Activated CD4-positive, alpha-beta T cell treated with anti-CD3 and anti-CD28 coated beads, Interleukin-2, Interleukin-6, amounts not matched to agents 100 ng/mL and 50 ng/mL, durations not matched to agents 16 hours and 8 hours (primary cell): ENCODE data around the gene EIF4E1B.

Experiments
- DNase-seq: peaks from one replicate; pipeline ENCODE4 v3.0.0-alpha.2; 2020

The EIF4E1B gene

DNA sequence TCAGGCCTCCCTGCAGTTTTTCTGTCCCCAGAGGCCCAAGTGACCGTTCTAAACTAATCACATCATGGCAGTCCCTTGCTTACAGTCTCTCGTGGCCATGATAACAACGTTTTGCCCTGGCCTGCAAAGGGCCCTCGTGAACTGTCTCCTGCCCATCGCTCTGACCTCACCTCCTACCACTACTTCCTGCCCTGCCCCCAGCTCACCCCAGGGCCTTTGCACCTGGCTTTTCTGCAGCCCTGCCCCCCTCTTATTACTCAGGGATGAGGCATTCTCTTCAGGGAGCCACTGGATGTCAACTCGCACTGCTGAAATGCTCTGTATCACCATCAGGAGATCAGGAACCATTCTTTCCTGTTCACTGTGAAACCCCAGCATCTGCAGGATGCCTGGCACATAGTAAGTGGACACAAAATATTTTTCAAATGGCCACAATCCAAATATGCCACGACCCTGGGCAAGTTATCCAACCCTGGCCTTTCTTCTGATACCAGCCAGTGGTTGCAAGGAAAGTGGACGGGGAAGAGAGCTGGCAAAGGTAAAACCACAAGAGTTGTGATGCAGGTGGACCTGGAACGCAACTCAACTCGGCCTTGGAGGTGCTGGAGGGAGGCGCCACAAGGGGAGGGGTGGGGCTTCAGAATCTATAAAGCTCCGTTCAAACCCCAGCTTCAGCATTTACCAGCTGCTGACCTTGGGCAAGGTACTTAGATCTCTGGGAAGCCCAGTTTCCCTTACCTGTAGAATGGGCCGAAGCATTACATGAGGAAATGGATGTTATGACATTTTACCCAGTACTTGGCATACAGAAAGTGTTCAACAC, 1.9 kb upstream of the EIF4E1B start:
- no peak for DNase-seq

DNA sequence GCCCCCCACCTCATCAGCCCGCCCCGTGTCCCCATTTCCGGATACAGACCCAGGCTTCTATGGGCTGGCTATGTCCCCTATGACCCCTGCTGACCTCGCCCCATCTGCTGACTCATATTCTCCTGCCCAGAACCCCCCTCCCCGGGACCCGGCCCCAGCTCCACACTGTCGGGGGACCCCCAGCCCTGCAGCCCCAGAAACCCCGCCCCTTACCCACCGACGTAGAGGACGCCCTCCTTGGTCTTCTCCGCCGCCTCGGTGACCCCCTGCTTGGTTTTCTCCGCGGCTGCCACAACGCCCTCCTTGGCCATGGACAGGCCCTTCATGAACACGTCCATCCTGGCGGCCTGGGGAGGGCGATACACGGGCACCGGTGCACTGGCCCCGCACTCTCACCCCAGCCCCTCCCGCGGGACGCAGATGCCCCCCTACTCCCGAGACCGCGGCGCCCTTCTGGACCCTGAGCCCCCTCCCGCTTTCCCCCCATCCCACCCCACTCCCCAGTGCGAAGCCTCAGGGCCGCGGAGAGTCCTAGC, 1.1 kb upstream of the EIF4E1B start:
- DNase-seq, result no peak

DNA sequence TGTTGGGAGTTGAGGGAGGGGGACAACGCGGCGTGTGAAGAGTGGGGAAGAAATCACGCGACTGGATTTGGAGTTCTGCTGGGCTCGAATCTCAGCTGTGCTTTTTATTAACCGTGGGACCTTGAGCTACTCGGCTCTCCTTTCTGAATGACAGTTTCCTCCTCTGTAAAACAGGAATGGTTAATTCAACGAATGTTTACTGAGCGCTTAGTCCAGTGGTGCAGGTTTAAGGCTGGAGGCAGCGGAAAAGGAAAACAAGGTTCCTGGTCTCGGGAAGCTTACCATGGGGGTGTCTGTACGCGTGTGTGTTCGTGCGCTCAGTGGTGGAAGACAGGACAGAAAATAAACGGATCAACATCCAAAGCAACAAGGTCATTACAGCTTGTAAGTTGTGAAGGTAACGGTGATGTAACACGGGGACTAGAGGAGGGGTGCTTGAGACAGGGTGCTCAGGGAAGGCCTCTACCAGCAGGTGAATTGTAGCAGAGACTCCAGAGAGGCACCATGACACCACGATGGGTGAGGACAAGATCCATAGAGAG, 277 bp downstream of the EIF4E1B start:
- DNase-seq, result no peak

DNA sequence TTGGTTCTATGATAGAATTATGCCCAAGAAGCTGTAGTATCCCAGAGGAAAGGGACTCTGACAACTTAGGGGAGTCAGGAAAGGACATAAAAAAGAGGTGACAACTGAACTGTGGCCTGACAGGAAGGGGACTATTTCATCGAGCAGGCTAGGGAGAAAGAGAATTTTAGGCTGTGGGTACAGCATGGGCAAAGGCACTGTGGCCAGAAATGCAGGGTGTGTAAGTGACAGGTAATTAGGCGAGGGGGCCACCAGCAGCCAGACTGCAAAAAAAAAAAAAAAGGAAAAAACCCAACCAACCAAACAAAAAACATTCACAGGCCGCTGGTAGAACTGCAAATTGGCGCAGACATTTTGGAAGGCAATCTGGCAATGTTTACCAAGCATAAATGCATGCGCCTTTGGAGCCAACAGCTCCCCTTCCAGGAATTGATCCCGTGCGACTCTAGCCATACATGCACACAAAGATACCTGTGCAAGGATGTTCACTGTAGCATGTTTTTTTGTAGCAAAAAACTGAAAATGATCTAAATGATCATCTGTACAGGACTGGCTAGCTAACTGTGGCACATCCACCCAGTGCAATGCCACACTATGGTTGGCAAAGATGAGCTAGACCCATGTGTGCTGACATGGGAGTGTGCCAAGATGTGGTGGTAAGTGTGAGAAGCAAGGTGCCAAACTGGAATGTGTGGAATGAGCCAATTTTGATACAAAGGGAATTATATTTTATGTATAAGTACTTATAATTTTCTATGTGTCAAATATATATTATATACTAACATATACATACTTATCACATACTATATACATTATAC, 1.1 kb downstream of the EIF4E1B start:
- DNase-seq, result no peak

DNA sequence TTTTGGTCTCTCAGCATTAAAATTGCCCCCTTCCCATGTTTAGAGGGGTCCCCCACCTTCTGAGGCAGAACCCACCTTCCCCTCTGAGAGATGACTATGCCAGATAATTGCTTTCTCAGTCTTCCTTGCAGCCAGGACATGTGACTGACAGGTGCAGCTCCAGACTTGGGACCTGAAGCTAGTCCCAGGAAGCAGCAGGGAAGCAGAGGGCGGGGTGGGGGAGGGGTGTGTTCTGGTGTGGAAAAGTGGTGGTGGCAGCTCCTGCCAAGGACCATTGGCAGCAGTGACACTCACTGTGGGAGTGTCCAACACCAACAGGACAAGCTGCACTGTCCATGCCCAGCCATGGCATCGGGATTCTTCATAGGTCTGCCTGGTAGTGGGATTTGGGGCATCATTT, 2.3 kb downstream of the EIF4E1B start:
- no peak for DNase-seq

DNA sequence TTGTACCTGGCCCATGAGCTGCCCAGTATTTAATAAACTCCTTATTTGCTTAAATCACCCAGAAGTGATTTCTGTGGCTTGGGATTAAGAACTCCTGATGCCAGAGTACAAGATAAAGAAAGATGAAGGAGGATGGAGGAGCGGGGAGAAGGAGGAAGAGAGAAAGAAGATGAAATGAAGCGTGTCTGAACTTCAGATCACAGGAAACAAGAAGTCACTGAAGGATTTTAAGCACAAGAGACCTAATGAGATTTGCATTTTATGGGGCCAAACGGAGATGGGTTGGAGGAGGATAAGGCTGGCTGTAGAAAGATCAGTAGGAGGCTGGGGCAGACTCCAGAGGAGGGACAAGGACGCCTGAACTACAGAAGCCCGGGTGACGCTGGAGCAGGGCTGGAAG, 3.1 kb downstream of the EIF4E1B start:
- DNase-seq, result no peak

DNA sequence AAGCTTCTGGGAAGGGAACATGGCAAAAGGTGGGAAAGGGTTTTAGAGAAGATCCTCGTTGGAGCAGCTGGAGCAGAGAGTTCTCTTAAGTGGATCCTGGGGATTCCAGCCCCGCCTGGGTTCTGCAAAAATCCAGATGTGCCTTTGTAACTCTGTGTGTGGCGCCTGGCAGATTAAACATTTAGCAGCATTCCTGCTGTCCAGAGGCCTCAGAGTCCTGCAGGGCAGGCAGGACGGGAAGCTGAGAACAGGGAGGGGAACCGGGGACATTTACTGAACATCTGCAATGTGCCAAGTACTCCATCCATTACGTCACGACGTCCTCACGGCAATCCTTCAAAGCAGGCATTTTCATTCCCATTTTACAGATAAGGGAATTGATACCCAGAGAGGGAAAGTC, 6.0 kb downstream of the EIF4E1B start:
- DNase-seq, result no peak

DNA sequence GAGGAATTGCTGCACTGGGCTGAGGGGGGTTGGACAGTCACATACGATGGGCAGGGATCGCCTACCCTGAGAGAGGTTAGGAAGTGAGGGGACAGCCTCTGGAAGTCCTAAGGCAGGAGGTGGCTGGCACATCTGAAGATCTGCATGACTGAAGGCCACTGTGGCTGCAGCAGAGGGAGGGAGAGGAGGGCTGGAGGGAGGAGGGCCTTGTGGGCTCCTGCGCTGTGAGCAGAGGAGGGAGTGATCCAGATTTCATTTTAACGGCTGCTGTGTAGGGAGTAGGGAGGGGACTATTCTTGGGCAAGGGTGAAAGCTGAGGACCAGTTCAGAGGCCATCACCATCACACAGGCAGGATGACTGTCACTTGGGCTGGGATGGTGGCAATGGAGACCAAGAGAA, 7.1 kb downstream of the EIF4E1B start:
- no peak for DNase-seq

DNA sequence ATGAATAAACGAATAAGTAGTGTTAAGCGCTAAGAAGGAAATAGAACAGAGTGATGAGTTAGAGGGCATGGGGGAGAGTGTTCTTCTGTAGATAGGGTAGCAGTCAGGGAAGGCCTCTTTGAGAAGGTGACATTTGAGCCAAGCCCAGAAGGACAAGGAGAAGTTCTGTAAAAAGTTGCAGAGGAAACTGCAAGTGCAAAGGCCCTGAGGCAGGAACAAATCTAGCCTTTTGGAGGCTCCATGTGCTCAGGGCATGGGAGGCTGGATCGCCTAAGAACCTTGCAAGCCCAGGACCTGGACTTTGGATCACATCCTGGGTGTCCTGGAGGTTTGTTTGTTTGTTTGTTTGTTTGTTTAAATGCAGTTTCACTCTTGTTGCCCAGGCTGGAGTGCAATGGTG, 8.0 kb downstream of the EIF4E1B start:
- no peak for DNase-seq

DNA sequence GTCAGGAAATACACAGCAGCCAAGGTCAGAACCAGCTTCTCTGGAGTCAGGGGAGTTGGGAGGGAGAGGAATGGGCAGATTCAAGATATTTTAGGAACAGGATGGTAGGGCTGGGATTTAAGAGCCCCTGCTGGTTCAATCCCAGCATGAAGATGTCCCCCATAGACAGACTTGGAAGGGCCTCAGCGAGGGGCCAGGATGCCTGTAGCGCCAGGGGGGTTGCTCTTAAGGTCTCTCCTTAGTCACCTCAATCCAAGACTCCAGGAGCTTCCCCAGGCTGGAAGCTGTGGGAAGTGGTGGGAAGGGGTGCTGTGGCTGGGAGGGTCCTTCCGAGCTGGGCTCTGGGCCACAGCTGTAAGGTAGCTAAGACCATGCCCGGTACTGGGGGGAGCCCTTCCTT, 8.7 kb downstream of the EIF4E1B start:
- DNase-seq, result no peak

DNA sequence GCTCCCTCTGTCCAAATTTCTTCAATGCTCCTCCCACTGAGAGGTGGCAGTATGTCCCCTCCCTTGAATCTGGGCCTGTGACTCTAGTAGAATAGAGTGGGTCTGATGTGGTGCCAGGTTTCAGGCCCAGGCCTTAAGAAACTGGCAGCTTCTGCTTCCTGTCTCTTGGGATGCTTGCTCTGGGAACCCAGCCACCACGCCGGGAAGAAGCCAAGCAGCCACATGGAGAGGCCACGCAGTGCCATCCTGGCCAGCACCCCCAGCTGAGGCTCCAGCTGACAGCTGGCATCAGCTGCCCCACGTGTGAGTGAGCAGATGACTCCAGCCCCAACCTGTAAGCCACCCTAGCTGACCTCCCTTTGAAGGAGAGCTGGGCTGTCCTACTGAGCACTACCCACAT, 9.5 kb downstream of the EIF4E1B start:
- no peak for DNase-seq

DNA sequence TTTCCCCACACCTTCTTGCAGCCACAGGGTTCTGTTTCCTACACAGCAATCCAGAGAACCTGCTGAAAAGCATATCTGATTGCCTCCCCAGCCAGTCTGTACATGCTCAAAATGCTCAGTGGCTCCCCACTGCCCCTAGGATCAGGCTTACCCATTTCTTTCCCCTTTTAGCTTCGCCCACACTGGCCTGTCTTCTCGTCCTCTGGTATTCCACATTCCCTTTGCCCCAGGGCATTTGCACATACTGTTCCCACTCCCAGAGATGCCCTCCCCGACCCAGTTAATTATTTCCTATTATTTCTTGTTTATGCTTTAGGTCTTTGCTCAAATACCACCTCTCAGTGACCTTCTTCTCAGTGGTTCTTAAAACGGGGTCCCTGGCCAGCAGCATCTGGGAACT, 10.1 kb downstream of the EIF4E1B start:
- no peak for DNase-seq

DNA sequence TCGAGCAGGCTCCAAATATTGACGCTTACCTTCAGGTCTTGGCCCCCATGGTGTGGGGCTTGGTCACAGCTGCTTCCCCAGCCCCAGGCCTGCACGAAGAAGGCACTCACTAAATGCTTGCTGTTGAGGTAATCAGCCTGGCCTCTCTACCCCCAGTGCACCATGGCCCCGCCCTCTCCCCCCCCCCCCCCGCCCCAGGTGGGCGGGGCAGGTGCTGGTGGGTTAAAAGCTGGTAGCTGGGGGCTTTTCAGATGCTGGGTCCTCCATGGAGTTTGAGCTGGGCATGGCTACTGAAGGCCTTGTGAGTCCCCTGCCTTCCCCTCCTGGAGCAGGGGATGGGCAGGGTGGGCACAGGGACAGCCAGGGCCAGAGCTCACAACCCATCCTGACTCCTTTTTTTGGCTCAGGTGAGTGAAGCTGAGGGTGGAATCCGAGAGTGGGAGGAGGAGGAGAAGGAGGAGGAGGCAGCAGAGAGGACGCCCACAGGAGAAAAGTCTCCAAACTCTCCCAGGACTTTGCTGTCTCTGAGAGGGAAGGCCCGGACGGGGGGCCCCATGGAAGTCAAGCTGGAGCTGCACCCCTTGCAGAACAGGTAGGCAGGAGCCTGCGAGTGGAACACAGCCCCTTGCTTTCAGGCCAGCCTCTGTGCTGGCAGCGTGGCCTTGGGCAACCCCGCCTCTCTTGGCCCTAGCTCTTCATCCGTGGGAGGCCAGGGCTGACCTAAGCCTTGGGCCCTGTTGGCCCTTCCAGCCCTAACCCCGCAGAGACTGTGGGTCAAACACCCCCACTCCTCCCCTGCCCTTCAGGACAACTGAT, 12.4 kb downstream of the EIF4E1B start:
- DNase-seq, result no peak

DNA sequence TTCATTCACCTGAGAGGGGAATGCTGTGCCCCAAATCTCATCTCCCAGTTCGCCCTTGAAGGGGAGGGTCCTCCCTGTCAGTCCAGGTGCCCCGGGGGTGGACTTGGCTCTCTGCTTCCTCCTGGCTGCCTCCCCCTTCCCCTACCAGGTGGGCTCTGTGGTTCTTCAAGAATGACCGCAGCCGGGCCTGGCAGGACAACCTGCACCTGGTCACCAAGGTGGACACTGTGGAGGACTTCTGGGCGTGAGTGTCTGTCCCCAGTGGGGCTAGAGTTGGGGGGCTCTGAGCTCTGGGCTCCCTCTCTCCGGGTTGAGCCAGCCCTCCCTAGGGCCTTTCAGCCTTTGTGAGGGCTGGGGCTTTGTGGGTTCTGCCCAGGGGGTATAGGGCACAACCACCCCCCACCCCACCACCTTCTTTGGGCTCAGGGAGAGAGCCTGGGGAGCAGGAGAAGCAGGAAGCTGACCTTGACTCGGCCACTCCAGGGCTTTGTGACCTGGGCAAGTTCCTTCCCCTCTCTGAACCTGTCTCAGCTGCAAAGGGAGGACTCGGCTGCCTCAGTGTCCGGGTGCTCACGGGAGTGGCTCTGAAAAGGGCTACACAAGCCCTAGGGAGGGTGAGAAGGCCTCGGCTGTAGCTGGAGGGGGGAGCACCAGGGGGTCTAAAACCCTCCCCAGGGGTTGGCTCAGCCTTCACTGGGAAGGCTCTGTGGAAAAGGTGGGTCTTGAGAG, 13.2 kb downstream of the EIF4E1B start:
- DNase-seq, result no peak

DNA sequence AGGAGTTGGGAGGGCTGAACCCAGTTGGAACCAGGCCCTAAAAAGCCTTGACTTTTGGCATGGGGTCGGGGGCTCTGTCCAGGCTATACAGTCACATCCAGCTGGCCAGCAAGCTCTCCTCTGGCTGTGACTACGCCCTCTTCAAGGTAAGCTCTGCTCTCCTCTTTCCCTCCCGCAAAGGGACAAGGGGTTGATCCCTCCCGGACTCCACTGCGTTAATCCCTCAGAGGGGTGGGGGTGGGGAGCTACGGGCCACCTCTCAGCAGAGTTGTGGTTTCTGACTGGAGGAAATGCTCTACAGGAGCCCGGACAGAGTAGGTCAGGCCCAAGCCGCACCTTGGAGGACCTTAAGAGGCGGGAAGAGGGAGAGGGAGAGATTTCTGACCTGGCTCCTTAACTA, 13.8 kb downstream of the EIF4E1B start:
- no peak for DNase-seq

DNA sequence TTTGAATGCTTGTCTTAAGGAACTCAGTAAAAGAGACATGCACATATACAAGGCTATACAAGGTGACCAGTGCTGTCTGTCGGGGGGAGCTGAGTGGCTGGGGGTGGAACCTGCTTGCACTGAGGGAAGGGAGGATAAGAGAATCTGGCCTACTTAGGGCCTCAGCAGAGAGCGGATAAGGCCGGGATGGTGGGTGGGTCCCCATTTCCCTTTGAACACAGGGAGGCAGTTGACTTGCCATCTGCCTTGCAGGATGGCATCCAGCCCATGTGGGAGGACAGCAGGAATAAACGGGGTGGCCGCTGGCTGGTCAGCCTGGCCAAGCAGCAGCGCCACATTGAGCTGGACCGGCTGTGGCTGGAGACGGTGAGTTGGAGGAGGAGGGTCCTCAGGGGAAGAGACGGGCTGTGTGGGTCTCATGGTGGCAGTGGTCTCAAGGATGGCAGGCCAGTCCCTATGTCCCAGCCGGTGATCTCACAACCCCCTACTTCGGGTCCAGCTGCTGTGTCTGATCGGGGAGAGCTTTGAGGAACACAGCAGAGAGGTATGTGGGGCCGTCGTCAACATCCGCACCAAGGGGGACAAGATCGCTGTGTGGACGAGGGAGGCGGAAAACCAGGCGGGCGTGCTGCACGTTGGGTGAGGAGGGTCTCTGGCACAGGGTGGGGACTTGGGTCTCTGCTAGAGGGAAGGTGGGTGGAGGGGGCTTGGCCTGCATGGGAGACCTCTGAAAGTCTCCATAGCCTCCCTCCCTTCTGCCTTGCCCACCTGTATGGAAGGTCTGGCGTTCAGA, 14.6 kb downstream of the EIF4E1B start:
- no peak for DNase-seq

DNA sequence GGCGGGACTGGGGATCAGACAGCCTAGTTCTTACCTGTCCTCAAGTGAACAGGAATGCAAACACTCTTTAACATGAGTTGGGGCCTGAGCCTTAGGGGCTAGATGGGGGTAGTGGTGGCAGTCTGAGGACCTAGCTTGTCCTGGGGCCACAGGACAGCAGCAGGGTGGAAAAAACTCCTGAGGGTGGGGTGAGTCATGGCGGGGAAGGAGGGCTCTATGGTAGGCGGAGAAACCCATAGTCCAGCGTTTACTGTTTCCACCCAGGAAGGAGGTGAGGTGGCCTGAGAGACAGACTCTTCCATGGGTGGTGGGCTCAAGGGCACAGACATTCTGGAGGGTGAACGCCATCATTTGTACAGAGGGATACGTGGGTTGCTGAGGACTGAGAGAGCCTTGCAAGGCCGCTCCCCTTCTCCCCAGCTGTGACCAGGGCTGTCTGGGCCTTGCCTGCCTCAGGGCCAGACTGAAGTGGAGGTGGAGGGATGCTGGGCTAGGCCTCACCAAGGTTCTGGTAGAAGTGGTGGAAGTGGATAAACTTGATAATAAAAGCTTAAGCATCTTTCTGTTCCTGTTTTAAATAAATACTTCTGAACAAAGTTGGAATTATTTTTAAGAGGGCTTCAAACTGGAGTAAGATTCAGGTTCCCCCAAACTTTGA, 15.7 kb downstream of the EIF4E1B start:
- no peak for DNase-seq

DNA sequence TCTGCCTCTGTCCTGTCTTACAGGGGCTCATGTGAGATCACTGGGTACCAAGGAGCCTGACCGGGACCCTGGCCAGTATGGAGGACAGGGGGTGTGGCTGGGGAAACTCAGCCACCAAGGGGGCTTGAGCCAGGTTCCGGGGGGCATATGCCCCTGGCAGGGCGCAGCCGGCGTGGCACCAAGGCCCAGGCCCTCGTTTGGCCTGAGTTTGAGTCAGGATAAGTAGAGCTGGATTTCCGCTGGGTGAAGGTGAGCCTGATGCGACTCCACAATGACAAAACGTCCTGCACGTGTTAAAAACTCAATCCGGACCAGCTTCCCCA, 16.2 kb downstream of the EIF4E1B start:
- no peak for DNase-seq

DNA sequence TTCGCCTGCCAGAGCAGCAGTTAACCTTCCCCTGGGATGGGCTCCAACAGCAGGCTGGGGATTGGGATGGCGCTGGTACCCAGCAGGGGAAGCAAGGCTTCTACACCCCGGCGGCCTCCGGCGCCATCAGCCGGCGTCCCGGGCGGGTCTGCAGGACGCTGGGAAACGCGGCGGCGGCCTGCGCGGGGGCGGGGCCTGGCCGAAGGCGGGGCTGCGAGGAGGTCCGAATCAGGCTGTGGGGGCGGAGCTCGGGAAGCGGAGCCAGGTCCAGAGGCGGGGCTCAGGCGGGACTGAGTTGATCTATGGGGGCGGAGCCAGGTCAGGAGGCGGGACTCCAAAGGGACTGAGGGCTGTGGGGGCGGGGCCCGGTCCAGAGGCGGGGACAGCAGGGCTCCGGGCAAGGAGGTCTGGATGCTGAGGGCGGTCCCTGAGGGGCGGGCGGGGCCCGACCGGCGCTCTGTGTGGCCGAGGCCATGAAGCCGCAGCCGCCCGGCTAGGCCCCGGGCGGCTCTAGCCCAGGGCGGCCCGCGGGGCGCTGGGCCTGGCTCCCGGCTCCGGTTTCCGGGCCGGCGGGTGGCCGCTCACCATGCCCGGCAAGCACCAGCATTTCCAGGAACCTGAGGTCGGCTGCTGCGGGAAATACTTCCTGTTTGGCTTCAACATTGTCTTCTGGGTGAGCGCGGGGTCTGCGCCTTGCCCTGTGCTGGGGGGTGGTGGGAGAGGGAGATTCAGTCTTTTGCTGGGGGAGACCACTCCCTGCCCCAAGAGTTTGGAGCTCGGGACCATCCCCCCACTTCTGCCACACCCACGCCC, 16.8 kb downstream of the EIF4E1B start, which contains the start of gene TSPAN17:
Gene TSPAN17 (plus strand): TSS at position 455 of the 813 bp plus-strand sequence. CDS start 132 bp downstream, at position 587.
- DNase-seq, result peak; percentile 100
